ENCODE results near the gene GNLY. TPM values are rescaled to one million over a fixed set of nuclear protein-coding genes. Genes with fewer than 3 reads are reported as not detected.

Gene GNLY
- total RNA-seq, 1 donor from 2014 or later: not detected

DNA sequence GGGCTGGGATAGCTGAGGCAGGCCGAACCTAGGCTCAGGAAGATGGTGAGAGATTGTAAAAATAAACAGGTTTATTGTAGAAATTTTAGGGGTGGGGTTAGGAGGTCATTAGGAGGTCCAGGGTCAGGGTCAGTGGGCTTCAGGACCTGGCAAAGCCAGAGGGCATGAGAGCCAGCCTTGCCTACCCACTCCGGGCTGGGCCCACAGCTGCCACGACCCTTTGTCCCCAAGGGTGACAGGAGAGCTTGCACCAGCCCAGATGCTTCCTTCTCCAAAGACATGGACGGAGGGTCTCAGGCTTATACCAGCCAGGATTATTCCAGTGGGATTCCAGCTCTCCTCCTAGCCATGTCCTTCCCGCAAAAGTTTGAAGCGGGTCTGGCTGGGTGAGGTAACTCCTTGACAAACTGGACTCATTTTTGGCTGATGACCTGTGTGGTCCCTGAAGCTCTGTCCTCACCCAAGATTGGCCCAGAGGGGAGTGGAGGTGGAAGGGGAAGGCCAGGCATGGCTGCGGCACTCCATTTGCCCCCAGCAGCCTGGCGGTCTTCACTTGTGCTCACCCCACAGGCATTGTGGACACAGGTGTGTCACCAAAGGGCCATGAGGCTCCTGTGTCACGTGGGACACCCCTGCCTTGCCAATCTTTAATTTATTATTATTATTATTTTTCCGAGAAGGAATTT, 35.8 kb downstream of the GNLY start:
- TF ChIP-seq, protein P1, sequence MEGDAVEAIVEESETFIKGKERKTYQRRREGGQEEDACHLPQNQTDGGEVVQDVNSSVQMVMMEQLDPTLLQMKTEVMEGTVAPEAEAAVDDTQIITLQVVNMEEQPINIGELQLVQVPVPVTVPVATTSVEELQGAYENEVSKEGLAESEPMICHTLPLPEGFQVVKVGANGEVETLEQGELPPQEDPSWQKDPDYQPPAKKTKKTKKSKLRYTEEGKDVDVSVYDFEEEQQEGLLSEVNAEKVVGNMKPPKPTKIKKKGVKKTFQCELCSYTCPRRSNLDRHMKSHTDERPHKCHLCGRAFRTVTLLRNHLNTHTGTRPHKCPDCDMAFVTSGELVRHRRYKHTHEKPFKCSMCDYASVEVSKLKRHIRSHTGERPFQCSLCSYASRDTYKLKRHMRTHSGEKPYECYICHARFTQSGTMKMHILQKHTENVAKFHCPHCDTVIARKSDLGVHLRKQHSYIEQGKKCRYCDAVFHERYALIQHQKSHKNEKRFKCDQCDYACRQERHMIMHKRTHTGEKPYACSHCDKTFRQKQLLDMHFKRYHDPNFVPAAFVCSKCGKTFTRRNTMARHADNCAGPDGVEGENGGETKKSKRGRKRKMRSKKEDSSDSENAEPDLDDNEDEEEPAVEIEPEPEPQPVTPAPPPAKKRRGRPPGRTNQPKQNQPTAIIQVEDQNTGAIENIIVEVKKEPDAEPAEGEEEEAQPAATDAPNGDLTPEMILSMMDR (IDR thresholded peaks at IDR 0.05): no peak
- Mint-ChIP-seq H3K4me3 (ENCODE audit: unreplicated experiment) (no peak overlapping the region), H3K27ac (ENCODE audit: unreplicated experiment) (no peak overlapping the region), H3K27me3 (ENCODE audit: unreplicated experiment) (peaks cover 33% of the 10 kb centered on the region), H3K4me1 (ENCODE audit: unreplicated experiment) (peaks cover 20% of the 10 kb centered on the region), H3K36me3 (ENCODE audit: unreplicated experiment) (no peaks in the 10 kb centered on the region), H3K9me3 (ENCODE audit: unreplicated experiment) (no peaks in the 10 kb centered on the region)
- DNase-seq (ENCODE audit: extremely low spot score, unreplicated experiment): no peak

DNA sequence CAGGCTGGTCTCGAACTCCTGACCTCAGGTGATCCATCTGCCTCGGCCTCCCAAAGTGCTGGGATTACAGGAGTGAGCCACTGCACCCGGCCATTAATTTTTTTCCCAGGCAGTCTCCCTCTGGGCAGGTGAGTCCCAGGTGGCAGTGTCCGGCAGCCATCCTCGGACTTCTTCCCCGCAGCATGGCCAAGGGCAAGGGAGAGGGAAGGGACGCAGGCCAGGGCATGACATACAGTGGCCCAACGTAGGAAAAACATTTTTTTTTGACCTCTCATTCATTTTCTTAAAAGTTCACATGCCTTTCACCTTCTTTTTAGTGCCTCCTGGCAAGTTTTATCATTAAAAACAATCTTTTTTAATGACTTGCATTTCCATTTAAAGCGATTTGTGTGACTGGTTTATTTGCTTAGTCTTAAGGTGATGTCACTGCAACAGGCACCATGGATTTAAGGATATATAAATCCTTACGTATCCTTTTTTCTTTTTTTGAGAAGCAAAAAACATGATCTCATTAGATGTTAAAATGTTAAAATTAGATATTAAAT, 36.6 kb downstream of the GNLY start:
- Mint-ChIP-seq H3K4me3 (ENCODE audit: unreplicated experiment) (no peak overlapping the region), H3K27ac (ENCODE audit: unreplicated experiment) (no peak overlapping the region), H3K36me3 (ENCODE audit: unreplicated experiment) (no peaks in the 10 kb centered on the region), H3K9me3 (ENCODE audit: unreplicated experiment) (no peaks in the 10 kb centered on the region), H3K27me3 (ENCODE audit: unreplicated experiment) (peaks cover 25% of the 10 kb centered on the region), H3K4me1 (ENCODE audit: unreplicated experiment) (peaks cover 13% of the 10 kb centered on the region)
- no peak for DNase-seq (ENCODE audit: extremely low spot score, unreplicated experiment)
- TF ChIP-seq, protein P1 (IDR thresholded peaks at IDR 0.05): no peak

DNA sequence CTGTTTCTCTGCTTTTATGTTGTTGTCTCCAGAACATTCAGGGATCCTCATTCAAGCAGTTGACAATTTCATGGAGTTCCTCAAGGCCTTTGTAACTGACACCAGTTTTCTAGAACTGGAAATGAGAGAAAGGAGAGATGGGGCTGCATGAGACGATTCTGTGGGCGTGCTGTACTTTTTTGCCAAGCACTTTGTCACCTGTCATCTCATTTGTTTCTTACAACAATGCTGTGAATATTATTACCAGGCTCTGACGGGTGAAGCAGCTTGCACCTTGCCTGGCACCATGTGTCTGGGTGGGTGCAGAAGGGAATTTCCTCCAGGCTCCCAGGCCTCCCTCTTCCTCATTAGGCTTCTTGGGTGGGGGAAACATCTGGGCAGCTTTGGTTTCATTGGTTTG, 37.4 kb downstream of the GNLY start:
- no peak for DNase-seq (ENCODE audit: extremely low spot score, unreplicated experiment)
- H3K4me3 Mint-ChIP-seq (ENCODE audit: unreplicated experiment): no peak overlapping the region
- H3K27ac Mint-ChIP-seq (ENCODE audit: unreplicated experiment): no peak overlapping the region
- peaks cover 26% of the 10 kb centered on the region for H3K27me3 Mint-ChIP-seq (ENCODE audit: unreplicated experiment)
- no peaks in the 10 kb centered on the region for H3K36me3 Mint-ChIP-seq (ENCODE audit: unreplicated experiment)
- H3K9me3 Mint-ChIP-seq (ENCODE audit: unreplicated experiment): no peaks in the 10 kb centered on the region
- peaks cover 15% of the 10 kb centered on the region for H3K4me1 Mint-ChIP-seq (ENCODE audit: unreplicated experiment)
- TF ChIP-seq, protein P1 (IDR thresholded peaks at IDR 0.05): no peak

DNA sequence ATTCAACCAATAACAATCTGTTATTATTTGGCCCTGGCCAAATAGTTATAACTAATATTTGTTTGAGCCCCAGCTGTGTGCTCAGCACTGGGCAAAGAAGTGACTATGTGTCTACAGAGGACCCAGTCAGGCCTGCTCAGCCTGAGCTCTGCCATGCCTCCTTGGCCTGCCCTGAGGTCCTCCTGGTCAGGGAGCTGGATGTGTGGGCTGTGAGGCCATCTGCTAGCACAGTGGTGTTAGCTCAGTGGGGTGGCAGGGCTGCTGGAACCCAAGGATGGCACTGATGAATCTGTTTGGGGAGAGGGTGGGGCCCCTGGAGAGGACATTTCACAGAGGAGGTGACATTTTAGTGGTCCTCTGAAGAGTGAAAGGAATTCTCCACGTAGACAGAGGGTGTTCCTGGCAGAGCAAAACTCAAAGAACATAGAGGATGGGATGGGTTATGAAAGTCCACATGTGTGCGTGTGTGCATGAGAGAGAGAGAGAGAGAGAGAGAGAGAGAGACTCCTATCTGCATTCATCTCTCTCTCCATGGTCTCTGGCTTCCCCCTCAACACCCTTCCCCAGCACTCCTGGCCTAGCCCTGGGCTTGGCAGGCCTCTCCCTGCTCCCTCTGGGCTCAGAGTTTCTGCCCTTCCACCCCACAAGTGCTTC, 38.4 kb downstream of the GNLY start:
- no peak overlapping the region for H3K27ac Mint-ChIP-seq (ENCODE audit: unreplicated experiment)
- H3K4me1 Mint-ChIP-seq (ENCODE audit: unreplicated experiment): peaks cover 17% of the 10 kb centered on the region
- H3K27me3 Mint-ChIP-seq (ENCODE audit: unreplicated experiment): peaks cover 30% of the 10 kb centered on the region
- no peak overlapping the region for H3K4me3 Mint-ChIP-seq (ENCODE audit: unreplicated experiment)
- no peaks in the 10 kb centered on the region for H3K9me3 Mint-ChIP-seq (ENCODE audit: unreplicated experiment)
- TF ChIP-seq, protein P1 (IDR thresholded peaks at IDR 0.05): no peak
- no peak for DNase-seq (ENCODE audit: extremely low spot score, unreplicated experiment)
- H3K36me3 Mint-ChIP-seq (ENCODE audit: unreplicated experiment): no peaks in the 10 kb centered on the region

Measured in osteocyte (in vitro differentiated cells).